Pancreas (tissue), 10 donors: ENCODE data around the gene GBGT1. TPM values are rescaled to one million over a fixed set of nuclear protein-coding genes. Genes with fewer than 3 reads are reported as not detected.

Experiments
- ATAC-seq, 4 donors: fragments of 200-7000 bp; cut with Tn5 transposase; one replicate each; pipeline versions ENCODE4 v1.8.0 to v1.9.1; 2020; ENCODE audit warnings: mild to moderate bottlenecking in 4 of 4, moderate library complexity in 4 of 4
- DNase-seq, 6 donors: peaks; one replicate each; pipeline ENCODE4 v3.0.0-alpha.2; 2020
- FAIRE-seq: peaks from 2 replicates; lab custom pipeline; 2012; peaks lifted over from hg19 to GRCh38; lab: Jason Lieb, UNC
- H3K27ac ChIP-seq, 4 donors: fragments of 200-600 bp; sonication (generic); 1 replicate in 3 of 4; 2 replicates in 1 of 4; pipeline versions ENCODE4 v1.5.0 to v1.8.0; 2020
- H3K27me3 ChIP-seq, 4 donors: fragments of 200-600 bp; one replicate each; pipeline ENCODE4 v1.8.0; 2021
- H3K36me3 ChIP-seq, 3 donors: fragments of 200-600 bp; sonication (generic) in 1 of 3; one replicate each; pipeline versions ENCODE4 v1.5.0 to v1.8.0; 2020 to 2021
- H3K4me1 ChIP-seq, 3 donors: fragments of 200-600 bp; one replicate each; pipeline ENCODE4 v1.8.0; 2021
- H3K4me3 ChIP-seq, 4 donors: fragments of 200-600 bp; sonication (generic) in 2 of 4; one replicate each; pipeline versions ENCODE4 v1.5.0 to v1.8.0; 2020 to 2021
- H3K9me3 ChIP-seq, 4 donors: fragments of 200-600 bp; one replicate each; pipeline ENCODE4 v1.8.0; 2021
- CTCF ChIP-seq, 4 donors: fragments of 200-600 bp; sonication (generic) in 3 of 4; IDR thresholded peaks; one replicate each; pipeline versions ENCODE4 v1.5.0 to v1.8.0; 2021; ENCODE audit warnings: antibody characterized with exemption in 4 of 4
- WGBS, 2 donors: extraction: QIAGEN DNeasy Blood & Tissue Kit; methylation state at CpG; one replicate each; pipeline ENCODE4 v1.1.7; 2013; 5-methylcytosine and 5-hydroxymethylcytosine counted together
- intact Hi-C, 3 donors: fragments of 100-400 bp; cut with DNase I; formaldehyde crosslinking; loops; one replicate each; pipeline versions ENCODE4 v1.11.1 to v1.14.2; 2022
- polyA plus RNA-seq, 2 donors: library from polyadenylated mRNA; stranded (reverse); fragments of 200-250 nt; gene quantifications; one replicate each; pipeline ENCODE4 v1.2.3, GENCODE V29; 2013
- total RNA-seq, 6 donors: library from RNA; stranded (reverse); fragmentation: NEBNext Ultra II Directional in 4 of 6; extraction: Animal tissue kit (Norgen Biotek cat#: 25700) in 4 of 6; gene quantifications; one replicate each; pipeline versions ENCODE4 v1.2.1 to v1.2.4, GENCODE V29; 2021 to 2023
- donor health status: healthy with polysubstance abuse.
- donor health status: DM: no; HTN: no; CAD: no; lungs with moderate emphysema.
- donor health status: DM: no; HTN: no; CAD: no.
- donor health status: control.
- donor health status: control.
- donor health status: Bipolar disorder and iron deficiency.
- donor health status: DM: yes; HTN: yes; CAD: no.
- donor health status: DM: no; HTN: no; CAD: no.
- donor health status: DM: no; HTN: no; CAD: no.
- donor health status: DM: yes; HTN: yes; CAD: no.

The GBGT1 gene
- total and polyA plus RNA-seq, 8 donors: 1.5 to 11.9 (median 4.0) TPM

GRCh38 chr9:133133681-133134387, 29.9 kb downstream of the GBGT1 start:
- intact Hi-C loops: no loop called here
- H3K27me3 ChIP-seq: no peaks in the 10 kb centered on the region
- no peak overlapping the region for H3K4me3 ChIP-seq
- 24 to 28% methylated on average over 21 of the region's 21 CpGs for WGBS, 2 donors
- no peaks in the 10 kb centered on the region for H3K9me3 ChIP-seq
- DNase-seq: peak; percentile 84 to 97 (median 94)
- TF ChIP-seq CTCF (IDR thresholded peaks at IDR 0.05): no peak
- H3K27ac ChIP-seq: peak overlapping the region; percentile 91 to 98 (median 96)
- FAIRE-seq: no peak
- peak; percentile 89 to 92 (median 90) for ATAC-seq
- H3K4me1 ChIP-seq: peaks cover 41 to 60% (median 41%) of the 10 kb centered on the region in 3 donors
- H3K36me3 ChIP-seq: no peaks in the 10 kb centered on the region

- H3K4me1 ChIP-seq: peaks cover 38 to 60% (median 42%) of the 10 kb centered on the region in 3 donors
- intact Hi-C loops: no loop called here
- no peak for FAIRE-seq
- no peak overlapping the region for H3K4me3 ChIP-seq
- ATAC-seq: no peak
- H3K27me3 ChIP-seq: no peaks in the 10 kb centered on the region
- 89 to 90% methylated on average over 16 of the region's 16 CpGs for WGBS, 2 donors
- no peaks in the 10 kb centered on the region for H3K9me3 ChIP-seq
- peak in 1 of 6 donors; percentile 67 for DNase-seq
- TF ChIP-seq CTCF (IDR thresholded peaks at IDR 0.05): no peak
- peak overlapping the region in 3 of 4 donors; percentile 95 to 98 (median 96) for H3K27ac ChIP-seq
- H3K36me3 ChIP-seq: no peaks in the 10 kb centered on the region
Measured at GRCh38 chr9:133132174-133132573, 31.5 kb downstream of the GBGT1 start.

GRCh38 chr9:133131506-133131905, 32.2 kb downstream of the GBGT1 start:
- ATAC-seq (no peak), FAIRE-seq (no peak), DNase-seq (peak in 1 of 6 donors; percentile 25)
- H3K9me3 ChIP-seq: no peaks in the 10 kb centered on the region
- TF ChIP-seq CTCF (IDR thresholded peaks at IDR 0.05): no peak
- intact Hi-C loops: no loop called here
- H3K27ac ChIP-seq: no peak overlapping the region
- WGBS, 2 donors: 86 to 91% methylated on average over 5 of the region's 5 CpGs
- H3K36me3 ChIP-seq: no peaks in the 10 kb centered on the region
- peaks cover 44 to 63% (median 48%) of the 10 kb centered on the region in 3 donors for H3K4me1 ChIP-seq
- no peaks in the 10 kb centered on the region for H3K27me3 ChIP-seq
- H3K4me3 ChIP-seq: no peak overlapping the region

GRCh38 chr9:133130685-133131244, 32.9 kb downstream of the GBGT1 start:
- WGBS, 2 donors: 87 to 94% methylated on average over 8 to 10 of the region's 10 CpGs
- no peaks in the 10 kb centered on the region for H3K27me3 ChIP-seq
- H3K4me1 ChIP-seq: peaks cover 44 to 63% (median 47%) of the 10 kb centered on the region in 3 donors
- intact Hi-C loops: no loop called here
- H3K9me3 ChIP-seq: no peaks in the 10 kb centered on the region
- no peak overlapping the region for H3K4me3 ChIP-seq
- H3K36me3 ChIP-seq: no peaks in the 10 kb centered on the region
- ATAC-seq (no peak), DNase-seq (peak in 2 of 6 donors; percentile 39 to 70), FAIRE-seq (no peak)
- no peak overlapping the region for H3K27ac ChIP-seq
- no peak for TF ChIP-seq CTCF (IDR thresholded peaks at IDR 0.05)
